GM04503 (cell line): ENCODE measurements around the gene ZNF692.
"Not testable (repeated sequence)": the region's sequence is repeated elsewhere in the genome, so short reads cannot be mapped to it uniquely, and the experiment has no call there.

ENCODE experiments used
- DNase-seq: peaks from one replicate; pipeline ENCODE4 v3.0.0-alpha.2; 2012; ENCODE audit warnings: low read depth

The ZNF692 gene

DNA sequence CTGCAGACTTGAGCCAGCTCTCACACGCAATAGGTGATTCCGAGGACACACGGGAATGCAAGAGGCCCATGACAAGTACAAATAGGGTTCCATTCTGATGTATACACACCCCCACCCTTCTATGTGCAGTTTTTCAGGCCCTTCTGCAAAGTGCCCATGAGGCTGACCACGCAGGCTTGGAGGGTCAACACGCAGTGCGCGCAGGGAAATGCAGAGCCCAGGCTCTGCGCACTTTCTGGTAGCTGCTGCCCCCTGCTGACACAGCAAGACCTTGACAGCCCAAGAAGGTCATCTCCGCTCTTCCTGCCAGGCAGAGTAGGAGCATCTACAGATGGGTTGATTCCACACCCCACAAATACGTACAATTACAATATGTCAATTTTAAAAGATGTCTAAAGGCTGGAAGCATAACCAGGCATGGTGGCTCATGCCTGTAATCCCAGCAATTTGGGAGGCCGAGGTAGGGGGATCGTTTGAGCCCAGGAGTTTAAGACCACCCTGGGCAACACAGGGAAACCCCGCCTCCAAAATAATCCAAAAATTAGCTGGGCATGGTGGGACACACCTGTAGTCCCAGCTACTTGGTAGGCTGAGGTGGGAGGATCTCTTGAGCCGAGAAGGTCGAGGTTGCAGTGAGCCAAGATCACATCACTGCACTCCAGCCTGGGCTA is 51.7 kb downstream of the ZNF692 start:
- no peak for DNase-seq

DNA sequence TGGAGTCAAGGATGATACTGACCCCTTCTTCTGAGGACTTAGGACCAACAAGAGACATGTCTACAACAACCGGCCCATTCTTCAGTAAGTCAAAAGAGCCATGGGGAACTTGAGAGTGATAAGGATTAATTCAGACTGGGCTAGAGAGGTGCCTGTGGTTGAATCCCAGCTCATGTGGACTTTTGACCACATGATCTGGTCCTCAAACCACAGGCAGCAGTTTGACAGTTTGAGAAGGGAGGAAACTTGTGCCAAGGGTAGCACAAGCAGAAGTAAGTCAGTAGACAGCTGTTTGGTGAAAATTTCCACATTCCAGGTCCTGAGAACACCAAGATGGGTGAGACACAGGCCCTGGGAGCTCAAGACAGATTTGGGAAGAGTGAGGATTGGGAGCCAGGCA is 53.0 kb downstream of the ZNF692 start:
- DNase-seq = no peak

DNA sequence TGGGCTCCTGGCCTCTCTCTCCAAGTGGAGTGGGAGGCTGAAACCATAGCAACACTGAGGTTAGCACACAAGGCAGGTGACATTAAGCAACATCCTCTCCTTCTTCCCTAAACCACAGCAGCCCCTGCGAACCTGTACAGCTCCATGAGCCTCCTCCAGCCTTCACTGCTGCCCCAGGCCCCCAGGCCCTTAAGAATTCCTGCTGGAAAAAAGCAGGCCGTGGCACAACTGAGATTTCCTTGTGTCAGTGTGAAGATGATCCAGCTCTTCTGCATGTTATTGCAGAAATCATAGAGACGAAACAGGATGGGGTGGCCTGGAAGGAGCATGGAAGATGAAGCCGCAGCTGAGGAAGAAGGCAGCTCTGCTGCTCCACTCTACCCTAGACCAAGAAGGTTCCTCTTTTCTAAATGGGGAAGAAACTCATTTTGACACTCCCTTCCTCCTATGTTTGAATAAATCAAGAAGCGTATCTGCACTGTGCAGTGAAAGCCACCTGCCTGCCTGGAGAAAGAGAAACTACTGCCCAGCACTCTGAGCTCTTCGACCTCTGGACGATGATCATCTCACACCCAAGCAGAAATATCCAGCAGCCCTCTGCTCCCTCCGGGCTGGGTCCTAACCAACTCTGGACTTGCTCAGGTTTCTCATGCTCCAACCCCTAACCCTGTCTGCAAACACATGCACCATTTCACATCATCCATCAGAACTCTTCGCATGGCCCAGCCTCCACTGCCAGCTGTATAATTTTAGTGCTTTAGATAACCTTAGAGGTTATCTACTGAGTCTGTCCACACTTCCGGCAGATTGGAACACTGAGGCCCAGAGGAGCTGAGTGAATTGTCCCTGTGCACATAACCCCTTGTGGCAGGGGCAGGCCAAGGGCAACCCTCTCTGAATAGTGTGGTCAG is 53.9 kb downstream of the ZNF692 start:
- DNase-seq = no peak

DNA sequence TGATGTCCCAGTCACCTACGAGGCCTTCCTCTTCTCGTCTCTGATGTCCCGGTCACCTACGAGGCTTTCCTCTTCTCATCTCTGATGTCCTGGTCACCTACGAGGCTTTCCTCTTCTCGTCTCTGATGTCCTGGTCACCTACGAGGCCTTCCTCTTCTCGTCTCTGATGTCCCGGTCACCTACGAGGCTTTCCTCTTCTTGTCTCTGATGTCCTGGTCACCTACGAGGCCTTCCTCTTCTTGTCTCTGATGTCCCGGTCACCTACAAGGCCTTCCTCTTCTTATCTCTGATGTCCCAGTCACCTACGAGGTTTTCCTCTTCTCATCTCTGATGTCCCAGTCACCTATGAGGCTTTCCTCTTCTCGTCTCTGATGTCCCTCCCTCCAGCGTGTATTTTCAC is 55.4 kb downstream of the ZNF692 start:
- DNase-seq = not testable (repeated sequence)

DNA sequence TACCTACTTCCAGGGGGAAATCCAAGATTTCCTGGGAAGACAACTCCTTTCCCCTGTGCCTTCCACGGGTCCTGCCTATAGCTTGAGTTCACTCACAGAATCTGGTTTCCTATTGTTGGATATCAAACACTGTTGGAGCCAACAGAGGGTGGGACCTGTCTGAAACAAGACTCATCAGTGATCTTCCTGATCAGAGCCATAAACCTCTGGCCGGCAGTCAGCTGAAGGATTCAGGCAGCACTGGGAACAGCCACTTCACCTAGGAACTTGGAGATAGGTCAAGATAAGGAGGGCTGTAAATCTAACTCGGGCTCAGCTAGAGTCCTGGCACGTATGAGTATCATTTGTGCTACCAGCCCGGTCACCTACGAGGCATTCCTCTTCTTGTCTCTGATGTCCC is 56.4 kb downstream of the ZNF692 start:
- DNase-seq = no peak

- no peak for DNase-seq
Observed at GRCh38 chr1:248800459-248800858, 58.4 kb downstream of the ZNF692 start.
